ENCODE measurements around the gene KCTD14. TPM values are rescaled to one million over a fixed set of nuclear protein-coding genes. Genes with fewer than 3 reads are reported as not detected.

KCTD14 gene
- total RNA-seq, 2 donors from 2014 or later: 8.6 to 12.8 TPM

DNA sequence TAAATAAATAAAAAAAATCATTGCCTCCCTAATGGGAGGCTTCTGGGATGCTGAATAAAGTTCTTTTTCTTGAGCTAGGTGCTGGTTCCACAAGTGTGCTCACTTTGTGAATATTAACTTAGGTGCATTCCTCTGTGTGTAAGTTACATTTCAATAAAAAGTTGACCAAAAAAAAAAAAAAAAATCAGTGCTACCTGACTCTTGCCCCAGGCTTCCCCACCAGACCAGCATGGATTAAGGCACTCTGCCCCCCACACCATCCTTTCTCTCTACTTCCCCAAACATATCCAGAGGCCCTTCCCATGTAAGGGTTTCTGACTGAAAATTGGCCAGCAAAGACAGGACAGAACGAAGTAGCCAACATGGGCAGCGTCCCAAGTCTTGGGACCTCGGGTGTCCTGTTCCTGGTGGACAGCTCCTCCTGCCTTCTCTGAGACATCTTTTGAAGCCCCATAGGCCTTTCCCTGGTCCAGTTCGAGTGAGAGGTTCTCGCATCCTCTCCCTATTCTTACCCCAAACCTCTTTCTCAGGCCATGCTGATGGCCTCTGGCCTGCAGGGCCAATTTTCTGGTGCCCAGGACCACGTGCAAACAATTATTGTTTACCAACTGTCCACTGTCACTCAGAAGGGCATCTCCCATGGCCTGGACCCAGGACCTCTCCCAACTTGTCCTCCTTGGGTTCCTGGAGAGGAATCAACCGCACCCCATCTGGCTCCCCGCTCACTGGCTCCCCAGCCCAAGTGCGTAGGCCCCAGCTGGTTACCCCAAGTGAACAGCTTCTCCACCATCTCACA lies 14.9 kb upstream of the KCTD14 start:
- Mint-ChIP-seq H3K27ac (no peak overlapping the region), H3K4me3 (no peak overlapping the region), H3K9me3 (no peaks in the 10 kb centered on the region), H3K36me3 (ENCODE audit: low read depth) (no peaks in the 10 kb centered on the region), H3K27me3 (ENCODE audit: insufficient read depth) (no peaks in the 10 kb centered on the region), H3K4me1 (peaks cover 7% of the 10 kb centered on the region)
- Histone ChIP-seq H3K4me1 (ENCODE audit: control insufficient read depth, insufficient read depth, low read length) (no peaks in the 10 kb centered on the region), H3K9me3 (ENCODE audit: control insufficient read depth, low read length) (no peaks in the 10 kb centered on the region), H3K9ac (ENCODE audit: extremely low read depth, low read length, poor library complexity, severe bottlenecking) (no peak overlapping the region), H3K27me3 (ENCODE audit: control insufficient read depth, insufficient read depth, low read length, poor library complexity, severe bottlenecking) (no peaks in the 10 kb centered on the region), H3K27ac (ENCODE audit: low read depth, low read length) (no peak overlapping the region), H3K4me3 (ENCODE audit: low read length) (no peak overlapping the region), H3K36me3 (ENCODE audit: control insufficient read depth, insufficient read depth, low read length) (no peaks in the 10 kb centered on the region)
- 85 to 90% methylated on average over 4 to 9 of the region's 9 CpGs for WGBS, 2 experiments (ENCODE audit: insufficient coverage in 1 of 2, insufficient read length in 1 of 2)
- no peak for DNase-seq
- TF ChIP-seq, protein P1, sequence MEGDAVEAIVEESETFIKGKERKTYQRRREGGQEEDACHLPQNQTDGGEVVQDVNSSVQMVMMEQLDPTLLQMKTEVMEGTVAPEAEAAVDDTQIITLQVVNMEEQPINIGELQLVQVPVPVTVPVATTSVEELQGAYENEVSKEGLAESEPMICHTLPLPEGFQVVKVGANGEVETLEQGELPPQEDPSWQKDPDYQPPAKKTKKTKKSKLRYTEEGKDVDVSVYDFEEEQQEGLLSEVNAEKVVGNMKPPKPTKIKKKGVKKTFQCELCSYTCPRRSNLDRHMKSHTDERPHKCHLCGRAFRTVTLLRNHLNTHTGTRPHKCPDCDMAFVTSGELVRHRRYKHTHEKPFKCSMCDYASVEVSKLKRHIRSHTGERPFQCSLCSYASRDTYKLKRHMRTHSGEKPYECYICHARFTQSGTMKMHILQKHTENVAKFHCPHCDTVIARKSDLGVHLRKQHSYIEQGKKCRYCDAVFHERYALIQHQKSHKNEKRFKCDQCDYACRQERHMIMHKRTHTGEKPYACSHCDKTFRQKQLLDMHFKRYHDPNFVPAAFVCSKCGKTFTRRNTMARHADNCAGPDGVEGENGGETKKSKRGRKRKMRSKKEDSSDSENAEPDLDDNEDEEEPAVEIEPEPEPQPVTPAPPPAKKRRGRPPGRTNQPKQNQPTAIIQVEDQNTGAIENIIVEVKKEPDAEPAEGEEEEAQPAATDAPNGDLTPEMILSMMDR (conservative IDR thresholded peaks at IDR 0.05): no peak

GRCh38 chr11:78037056-78037455 lies 14.0 kb upstream of the KCTD14 start:
- no peaks in the 10 kb centered on the region for H3K27me3 Mint-ChIP-seq (ENCODE audit: insufficient read depth)
- no peak overlapping the region for H3K9ac ChIP-seq (ENCODE audit: extremely low read depth, low read length, poor library complexity, severe bottlenecking)
- no peak for DNase-seq
- no peaks in the 10 kb centered on the region for H3K9me3 Mint-ChIP-seq
- 80 to 95% methylated on average over 2 to 3 of the region's 3 CpGs for WGBS, 2 experiments (ENCODE audit: insufficient coverage in 1 of 2, insufficient read length in 1 of 2)
- TF ChIP-seq, protein P1 (conservative IDR thresholded peaks at IDR 0.05): no peak
- H3K4me3 ChIP-seq (ENCODE audit: low read length): no peak overlapping the region
- no peaks in the 10 kb centered on the region for H3K27me3 ChIP-seq (ENCODE audit: control insufficient read depth, insufficient read depth, low read length, poor library complexity, severe bottlenecking)
- no peak overlapping the region for H3K27ac Mint-ChIP-seq
- no peak overlapping the region for H3K4me3 Mint-ChIP-seq
- H3K4me1 ChIP-seq (ENCODE audit: control insufficient read depth, insufficient read depth, low read length): no peaks in the 10 kb centered on the region
- no peaks in the 10 kb centered on the region for H3K9me3 ChIP-seq (ENCODE audit: control insufficient read depth, low read length)
- H3K36me3 Mint-ChIP-seq (ENCODE audit: low read depth): no peaks in the 10 kb centered on the region
- peaks cover 7% of the 10 kb centered on the region for H3K4me1 Mint-ChIP-seq
- H3K27ac ChIP-seq (ENCODE audit: low read depth, low read length): no peak overlapping the region
- no peaks in the 10 kb centered on the region for H3K36me3 ChIP-seq (ENCODE audit: control insufficient read depth, insufficient read depth, low read length)

GRCh38 chr11:78036313-78036712 lies 13.2 kb upstream of the KCTD14 start:
- Histone ChIP-seq H3K27me3 (ENCODE audit: control insufficient read depth, insufficient read depth, low read length, poor library complexity, severe bottlenecking) (no peaks in the 10 kb centered on the region), H3K9me3 (ENCODE audit: control insufficient read depth, low read length) (no peaks in the 10 kb centered on the region), H3K36me3 (ENCODE audit: control insufficient read depth, insufficient read depth, low read length) (no peaks in the 10 kb centered on the region), H3K4me1 (ENCODE audit: control insufficient read depth, insufficient read depth, low read length) (no peaks in the 10 kb centered on the region), H3K4me3 (ENCODE audit: low read length) (no peak overlapping the region), H3K27ac (ENCODE audit: low read depth, low read length) (no peak overlapping the region), H3K9ac (ENCODE audit: extremely low read depth, low read length, poor library complexity, severe bottlenecking) (no peak overlapping the region)
- Mint-ChIP-seq H3K4me3 (no peak overlapping the region), H3K36me3 (ENCODE audit: low read depth) (no peaks in the 10 kb centered on the region), H3K27me3 (ENCODE audit: insufficient read depth) (no peaks in the 10 kb centered on the region), H3K9me3 (no peaks in the 10 kb centered on the region), H3K4me1 (peaks cover 5% of the 10 kb centered on the region), H3K27ac (no peak overlapping the region)
- TF ChIP-seq, protein P1 (conservative IDR thresholded peaks at IDR 0.05): no peak
- no peak for DNase-seq
- 92 to 96% methylated on average over 3 of the region's 3 CpGs for WGBS, 2 experiments (ENCODE audit: insufficient coverage in 1 of 2, insufficient read length in 1 of 2)

Measured in endodermal cell (in vitro differentiated cells).